BLaER1 treated with 17β-estradiol and CSF1 and Interleukin-3, amounts not matched to agents 10 nM and 100 nM (cell line): Measurements from ENCODE around the gene FOCAD.

ENCODE experiments used
- H3K27ac ChIP-seq, 11 experiments: shearing (Covaris generic); formaldehyde crosslinking; 2 replicates each; pipeline ENCODE4 v1.8.1; 2022
- H3K27me3 ChIP-seq, 11 experiments: shearing (Covaris generic); formaldehyde crosslinking; 2 replicates each; pipeline ENCODE4 v1.8.1; 2022
- H3K36me3 ChIP-seq, 11 experiments: shearing (Covaris generic); formaldehyde crosslinking; 2 replicates each; pipeline ENCODE4 v1.8.1; 2022
- H3K4me1 ChIP-seq, 10 experiments: shearing (Covaris generic); formaldehyde crosslinking; 2 replicates each; pipeline ENCODE4 v1.8.1; 2022
- H3K4me2 ChIP-seq, 11 experiments: shearing (Covaris generic); formaldehyde crosslinking; 2 replicates each; pipeline ENCODE4 v1.8.1; 2022
- H3K4me3 ChIP-seq, 10 experiments: shearing (Covaris generic); formaldehyde crosslinking; 2 replicates each; pipeline ENCODE4 v1.8.1; 2022
- H3K9ac ChIP-seq, 11 experiments: shearing (Covaris generic); formaldehyde crosslinking; 2 replicates each; pipeline ENCODE4 v1.8.1; 2022
- H3K9me3 ChIP-seq, 11 experiments: shearing (Covaris generic); formaldehyde crosslinking; replicated peaks in 1 of 11; 2 replicates each; pipeline ENCODE4 v1.8.1; 2022
- H4K20me1 ChIP-seq, 11 experiments: shearing (Covaris generic); formaldehyde crosslinking; 2 replicates each; pipeline ENCODE4 v1.8.1; 2022
- Cebpa-rat ChIP-seq, 11 experiments: shearing (Covaris generic); IDR thresholded peaks; 2 replicates each; pipeline ENCODE4 v1.8.1; 2022

FOCAD gene

DNA sequence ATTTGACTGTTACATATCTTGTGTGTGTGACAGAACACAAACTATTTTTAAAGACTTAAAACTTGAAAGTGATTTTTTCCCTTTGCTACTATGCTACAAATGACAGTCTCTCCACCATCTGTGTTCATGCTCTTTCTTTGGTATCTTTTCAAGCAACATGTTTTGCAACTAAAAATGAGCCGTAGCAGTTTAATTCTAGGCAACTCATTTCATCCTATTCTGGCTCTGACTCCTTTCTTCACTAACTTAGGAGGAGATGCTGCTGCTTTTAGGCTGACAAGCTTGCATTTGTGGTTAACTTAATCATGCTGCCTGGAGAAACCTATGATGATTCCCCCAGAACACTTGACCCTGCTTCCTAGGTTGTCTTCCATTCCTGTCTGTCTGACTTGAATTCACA, 246.8 kb downstream of the FOCAD start:
- Histone ChIP-seq H3K4me2 (no peak overlapping the region), H3K4me3 (no peak overlapping the region), H3K9me3 (0 out of 22 replicates have a peak, but pooled peaks cover 0 to 4% (median 0%) of the 10 kb centered on the region in 11 experiments), H3K36me3 (peaks cover 0 to 17% (median 0%) of the 10 kb centered on the region in 11 experiments; a peak in 3 of 22 replicates), H3K27ac (no peak overlapping the region), H3K27me3 (no peaks in the 10 kb centered on the region), H3K4me1 (no peaks in the 10 kb centered on the region), H3K9ac (no peak overlapping the region), H4K20me1 (no peaks in the 10 kb centered on the region)
- TF ChIP-seq Cebpa-rat (IDR thresholded peaks at IDR 0.05), result no peak

DNA sequence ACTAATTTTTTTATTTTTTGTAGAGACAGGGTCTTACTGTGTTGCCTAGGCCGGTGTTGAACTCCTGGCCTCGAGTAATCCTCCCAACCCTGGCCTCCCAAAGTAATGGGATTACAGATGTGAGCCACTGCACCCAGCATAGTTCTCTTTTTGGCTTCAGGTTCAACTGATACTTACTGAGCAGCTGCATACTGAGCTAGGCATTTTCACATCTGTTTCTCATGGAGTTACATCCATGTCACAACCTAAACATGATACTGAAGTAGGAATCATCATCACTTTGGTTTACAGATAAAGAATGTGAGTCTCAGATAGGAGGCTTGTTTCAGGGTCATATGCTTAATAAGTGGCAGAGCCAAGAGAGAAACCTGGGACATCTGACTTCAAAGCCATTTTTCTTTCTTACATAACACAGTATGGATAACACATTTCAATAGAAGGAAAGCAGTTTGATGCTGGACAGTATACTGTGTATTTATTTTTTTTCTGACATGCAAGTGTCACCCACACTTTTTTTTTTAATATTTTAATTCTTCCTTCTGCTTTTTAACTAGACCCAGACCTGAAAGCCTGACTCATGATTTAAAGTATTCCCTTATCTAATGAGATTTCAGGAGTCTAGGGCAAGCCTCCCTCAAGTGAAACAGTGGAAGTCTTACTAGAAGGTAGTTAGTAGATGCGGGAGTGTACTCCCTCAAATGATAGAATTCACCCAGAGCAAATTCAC, 256.6 kb downstream of the FOCAD start:
- Histone ChIP-seq H3K9me3 (peaks cover 0 to 5% (median 0%) of the 10 kb centered on the region in 11 experiments; a peak in 1 of 22 replicates), H3K27ac (no peak overlapping the region), H3K4me2 (no peak overlapping the region), H3K9ac (no peak overlapping the region), H3K4me1 (no peaks in the 10 kb centered on the region), H3K4me3 (no peak overlapping the region), H4K20me1 (no peaks in the 10 kb centered on the region), H3K36me3 (peaks cover 0 to 15% (median 0%) of the 10 kb centered on the region in 11 experiments; a peak in 4 of 22 replicates), H3K27me3 (no peaks in the 10 kb centered on the region)
- no peak for TF ChIP-seq Cebpa-rat (IDR thresholded peaks at IDR 0.05)

- peaks cover 0 to 5% (median 0%) of the 10 kb centered on the region in 11 experiments; a peak in 1 of 22 replicates for H3K9me3 ChIP-seq
- no peak overlapping the region for H3K27ac ChIP-seq
- TF ChIP-seq Cebpa-rat (IDR thresholded peaks at IDR 0.05), result no peak
- H4K20me1 ChIP-seq, result no peaks in the 10 kb centered on the region
- no peaks in the 10 kb centered on the region for H3K27me3 ChIP-seq
- no peak overlapping the region for H3K9ac ChIP-seq
- H3K4me2 ChIP-seq, result no peak overlapping the region
- no peak overlapping the region for H3K4me3 ChIP-seq
- no peaks in the 10 kb centered on the region for H3K4me1 ChIP-seq
- H3K36me3 ChIP-seq, result peaks cover 0 to 13% (median 0%) of the 10 kb centered on the region in 11 experiments; a peak in 4 of 22 replicates
These were observed 257.2 kb downstream of the FOCAD start for GRCh38 chr9:20941174-20941690.

GRCh38 chr9:20944507-20944906, 260.4 kb downstream of the FOCAD start:
- Histone ChIP-seq H3K27me3 (no peaks in the 10 kb centered on the region), H3K4me3 (no peak overlapping the region), H3K9ac (no peak overlapping the region), H3K4me1 (no peaks in the 10 kb centered on the region), H3K4me2 (no peak overlapping the region), H3K27ac (no peak overlapping the region), H3K36me3 (peaks cover 0 to 18% (median 0%) of the 10 kb centered on the region in 11 experiments; a peak in 5 of 22 replicates), H3K9me3 (no peaks in the 10 kb centered on the region), H4K20me1 (no peaks in the 10 kb centered on the region)
- no peak for TF ChIP-seq Cebpa-rat (IDR thresholded peaks at IDR 0.05)

DNA sequence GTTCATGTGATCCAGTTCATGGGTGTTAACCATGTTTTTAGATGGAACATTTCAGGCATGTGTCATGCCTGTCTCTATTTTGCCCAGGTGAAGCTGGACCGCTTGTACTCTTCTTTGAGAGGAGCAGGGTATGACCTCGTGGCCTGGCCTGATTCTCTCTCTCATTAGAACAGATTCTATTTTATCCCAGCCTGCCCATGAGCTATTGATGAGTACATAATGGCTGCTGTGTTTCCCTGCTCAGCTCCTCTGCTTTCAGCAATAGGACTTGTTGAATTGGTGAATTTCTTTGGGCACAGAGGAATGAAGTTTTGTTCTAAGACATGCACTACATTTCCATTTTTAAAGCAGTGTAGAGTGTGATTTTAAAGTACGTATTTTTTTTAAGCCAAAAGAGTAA, 261.2 kb downstream of the FOCAD start:
- Histone ChIP-seq H3K4me3 (no peak overlapping the region), H4K20me1 (no peaks in the 10 kb centered on the region), H3K27ac (no peak overlapping the region), H3K4me1 (no peaks in the 10 kb centered on the region), H3K9ac (no peak overlapping the region), H3K36me3 (peaks cover 0 to 18% (median 0%) of the 10 kb centered on the region in 11 experiments; a peak in 5 of 22 replicates), H3K4me2 (no peak overlapping the region), H3K9me3 (no peaks in the 10 kb centered on the region), H3K27me3 (no peaks in the 10 kb centered on the region)
- TF ChIP-seq Cebpa-rat (IDR thresholded peaks at IDR 0.05), result no peak

GRCh38 chr9:20945856-20946255, 261.8 kb downstream of the FOCAD start:
- no peak overlapping the region for H3K4me3 ChIP-seq
- no peaks in the 10 kb centered on the region for H4K20me1 ChIP-seq
- no peaks in the 10 kb centered on the region for H3K27me3 ChIP-seq
- no peaks in the 10 kb centered on the region for H3K9me3 ChIP-seq
- H3K4me1 ChIP-seq, result no peaks in the 10 kb centered on the region
- H3K36me3 ChIP-seq, result peaks cover 0 to 21% (median 2%) of the 10 kb centered on the region in 11 experiments; a peak in 11 of 22 replicates
- H3K9ac ChIP-seq, result no peak overlapping the region
- no peak for TF ChIP-seq Cebpa-rat (IDR thresholded peaks at IDR 0.05)
- H3K4me2 ChIP-seq, result no peak overlapping the region
- no peak overlapping the region for H3K27ac ChIP-seq

- Histone ChIP-seq H3K9me3 (no peaks in the 10 kb centered on the region), H3K4me1 (no peaks in the 10 kb centered on the region), H3K4me3 (no peak overlapping the region), H3K27ac (no peak overlapping the region), H3K4me2 (no peak overlapping the region), H4K20me1 (no peaks in the 10 kb centered on the region), H3K9ac (no peak overlapping the region), H3K27me3 (no peaks in the 10 kb centered on the region), H3K36me3 (peaks cover 4 to 49% (median 26%) of the 10 kb centered on the region in 11 experiments; a peak in 17 of 22 replicates)
- no peak for TF ChIP-seq Cebpa-rat (IDR thresholded peaks at IDR 0.05)
These were observed 264.6 kb downstream of the FOCAD start for GRCh38 chr9:20948703-20949102.

DNA sequence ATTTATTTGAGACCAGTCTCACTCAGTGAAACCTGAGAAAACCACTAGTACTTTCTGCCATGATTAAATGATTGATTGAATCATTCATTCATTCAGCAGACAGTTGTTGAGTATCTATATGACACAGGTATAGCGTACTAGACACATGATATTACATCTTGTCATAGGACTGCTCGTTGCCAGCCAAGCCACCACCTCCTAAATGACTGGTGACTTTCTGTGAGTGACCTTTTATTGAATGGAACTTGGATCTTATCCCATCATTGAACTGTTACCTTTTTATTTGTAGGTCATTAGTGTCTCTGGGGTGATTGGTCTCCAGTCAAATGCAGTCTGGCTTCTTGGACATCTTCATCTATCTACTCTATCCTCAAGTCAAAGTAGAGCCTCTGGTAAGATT, 266.6 kb downstream of the FOCAD start:
- no peak overlapping the region for H3K9ac ChIP-seq
- no peak for TF ChIP-seq Cebpa-rat (IDR thresholded peaks at IDR 0.05)
- H3K4me2 ChIP-seq, result no peak overlapping the region
- peaks cover 4 to 44% (median 26%) of the 10 kb centered on the region in 11 experiments; a peak in 17 of 22 replicates for H3K36me3 ChIP-seq
- no peaks in the 10 kb centered on the region for H4K20me1 ChIP-seq
- H3K4me3 ChIP-seq, result no peak overlapping the region
- H3K27ac ChIP-seq, result no peak overlapping the region
- no peaks in the 10 kb centered on the region for H3K27me3 ChIP-seq
- H3K4me1 ChIP-seq, result no peaks in the 10 kb centered on the region
- H3K9me3 ChIP-seq, result no peaks in the 10 kb centered on the region

DNA sequence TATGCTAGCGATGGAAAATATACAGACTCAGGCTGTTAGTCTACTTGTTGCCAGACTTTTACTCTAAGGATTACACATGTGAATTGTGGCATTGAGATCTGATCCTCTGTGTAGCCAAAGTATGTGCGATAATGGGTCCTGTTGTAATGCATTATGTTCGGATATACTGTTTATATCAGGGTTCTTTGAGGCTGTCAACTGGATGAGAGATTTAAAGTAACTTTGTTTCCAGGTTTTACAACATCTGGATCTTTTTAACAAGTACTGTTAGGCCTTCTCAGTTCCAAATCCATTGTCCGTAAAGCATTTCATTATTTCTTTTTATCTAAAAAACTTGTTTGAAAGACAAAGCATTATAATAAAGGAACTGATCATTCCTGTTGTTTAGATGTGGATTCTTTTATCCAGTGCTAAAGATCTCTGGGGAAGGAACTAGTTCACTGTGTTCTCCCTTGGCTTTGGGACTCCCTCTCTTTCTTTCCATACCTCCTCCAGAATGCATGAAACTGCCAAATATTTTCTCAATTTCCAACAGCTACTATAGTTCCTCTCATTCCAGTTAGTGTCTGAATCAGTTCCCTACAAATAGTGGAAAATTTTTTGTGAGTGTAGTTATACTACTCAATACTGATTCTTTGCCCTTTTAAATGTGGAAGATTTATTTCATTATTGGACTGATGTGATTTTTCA, 278.6 kb downstream of the FOCAD start:
- H3K4me1 ChIP-seq, result no peaks in the 10 kb centered on the region
- TF ChIP-seq Cebpa-rat (IDR thresholded peaks at IDR 0.05), result no peak
- H3K4me3 ChIP-seq, result no peak overlapping the region
- H3K4me2 ChIP-seq, result no peak overlapping the region
- peaks cover 0 to 34% (median 0%) of the 10 kb centered on the region in 11 experiments; a peak in 3 of 22 replicates for H3K36me3 ChIP-seq
- H3K9me3 ChIP-seq, result peaks cover 0 to 5% (median 0%) of the 10 kb centered on the region in 11 experiments; a peak in 2 of 22 replicates
- H4K20me1 ChIP-seq, result no peaks in the 10 kb centered on the region
- H3K27ac ChIP-seq, result no peak overlapping the region
- H3K9ac ChIP-seq, result no peak overlapping the region
- no peaks in the 10 kb centered on the region for H3K27me3 ChIP-seq
